ENCODE measurements around the gene LAMA3. TPM values are rescaled to one million over a fixed set of nuclear protein-coding genes. Genes with fewer than 3 reads are reported as not detected.

The LAMA3 gene
- total and polyA plus RNA-seq, 2 donors (not counting 3 experiments of a cell fraction or from before 2014, with no cell fraction given), result 2.6 to 12.3 TPM

- Histone ChIP-seq H3K9me3 (replicated peaks; ENCODE audit: control insufficient read depth, insufficient read depth, low read length) (no peaks in the 10 kb centered on the region), H3K27ac (ENCODE audit: insufficient read depth, low read depth, low read length) (no peak overlapping the region), H2AFZ (ENCODE audit: low read depth, low read length) (no peak overlapping the region), H3K9ac (replicated peaks; ENCODE audit: extremely low read depth, insufficient read depth, low read length) (no peak overlapping the region), H4K20me1 (replicated peaks; ENCODE audit: control insufficient read depth, extremely low read depth, insufficient read depth, low read length) (no peaks in the 10 kb centered on the region), H3K4me3 (replicated peaks in 1 of 3; ENCODE audit: insufficient read depth in 1 of 3, low read depth in 1 of 3, low read length in 3 of 3) (no peak overlapping the region), H3K27me3 (ENCODE audit: control insufficient read depth in 2 of 2, insufficient read depth in 2 of 2, low read length in 2 of 2) (no peaks in the 10 kb centered on the region), H3K36me3 (ENCODE audit: control insufficient read depth in 2 of 2, extremely low read depth in 1 of 2, insufficient read depth in 2 of 2, low read length in 2 of 2) (no peaks in the 10 kb centered on the region), H3K9me1 (replicated peaks; ENCODE audit: control insufficient read depth, extremely low read depth, insufficient read depth, low read length) (no peaks in the 10 kb centered on the region), H3K79me2 (ENCODE audit: control insufficient read depth, insufficient read depth, low read length) (no peaks in the 10 kb centered on the region), H3K4me2 (ENCODE audit: insufficient read depth, low read length) (no peak overlapping the region), H3K4me1 (ENCODE audit: control insufficient read depth, extremely low read depth, insufficient read depth, low read length) (no peaks in the 10 kb centered on the region)
- DNase-seq (ENCODE audit: low read depth, low spot score), result no peak
- intact Hi-C loops (cut with micrococcal nuclease) (no loop called here), dilution Hi-C loops (cut with MboI; ENCODE audit: extremely low pct_ligation_motif_present, low sequenced_read_pairs) (no loop called here)
- ChIA-PET CTCF (interaction anchor here (1.2 kb wide), 1 partner anchor 15 kb away, joined by 3 read pairs; no protein-coding TSS in a partner anchor), POLR2A (no interaction called here)
- BruUV-seq (replicated peaks), result no TSS peak
- TF ChIP-seq POLR2AphosphoS5 (IDR thresholded peaks at IDR 0.05; ENCODE audit: insufficient read depth, low read depth, low read length) (no peak), GATA2 (IDR thresholded peaks at IDR 0.05; ENCODE audit: insufficient read depth, insufficient read length, low read depth, low read length) (no peak), CTCF (IDR thresholded peaks at IDR 0.05; ENCODE audit: extremely low read depth in 1 of 2, insufficient read depth in 1 of 2, low read depth in 1 of 2, low read length in 2 of 2) (no peak), JUN (IDR thresholded peaks at IDR 0.05; ENCODE audit: borderline replicate concordance, insufficient read depth, insufficient read length, low read depth) (no peak), POLR2A (IDR thresholded peaks at IDR 0.05; ENCODE audit: low read depth, low read length) (no peak), FOS (IDR thresholded peaks at IDR 0.05; ENCODE audit: borderline replicate concordance, insufficient read depth, low read length) (no peak), MYC (IDR thresholded peaks at IDR 0.05; ENCODE audit: low read depth, low read length) (no peak), MAX (IDR thresholded peaks at IDR 0.05; ENCODE audit: insufficient read depth, insufficient read length) (no peak), EZH2 (IDR thresholded peaks at IDR 0.05; ENCODE audit: borderline replicate concordance, low read depth, low read length, severe bottlenecking) (no peak)
- no peak for FAIRE-seq
These were observed 156.9 kb downstream of the LAMA3 start for GRCh38 chr18:23845988-23846630.

Data from endothelial cell of umbilical vein (primary cell).